Muscle layer of duodenum (tissue), 2 donors: ENCODE measurements around the gene BEND3.

Experiments
- H3K27ac ChIP-seq: one replicate; pipeline ENCODE4 v1.7.0; 2013; ENCODE audit warnings: mild to moderate bottlenecking, low read length
- H3K27me3 ChIP-seq: one replicate; pipeline ENCODE4 v1.7.0; 2013; ENCODE audit warnings: low read depth, mild to moderate bottlenecking, control low read depth, low read length
- H3K36me3 ChIP-seq, 2 donors: one replicate each; pipeline ENCODE4 v1.7.0; 2013; ENCODE audit warnings: low read length in 2 of 2, control low read depth in 1 of 2, mild to moderate bottlenecking in 1 of 2; ENCODE audit not compliant: insufficient read depth in 2 of 2, control insufficient read depth in 1 of 2
- H3K4me1 ChIP-seq, 2 donors: one replicate each; pipeline ENCODE4 v1.7.0; 2013; ENCODE audit warnings: low read length in 2 of 2, mild to moderate bottlenecking in 2 of 2, control low read depth in 1 of 2, moderate library complexity in 1 of 2; ENCODE audit not compliant: insufficient read depth in 2 of 2, control insufficient read depth in 1 of 2
- H3K4me3 ChIP-seq, 2 donors: one replicate each; pipeline ENCODE4 v1.7.0; 2013; ENCODE audit warnings: low read length in 2 of 2, low read depth in 1 of 2, mild to moderate bottlenecking in 1 of 2
- H3K9me3 ChIP-seq, 2 donors: one replicate each; pipeline ENCODE4 v1.7.0; 2013; ENCODE audit warnings: low read length in 2 of 2, control low read depth in 1 of 2, mild to moderate bottlenecking in 1 of 2; ENCODE audit not compliant: control insufficient read depth in 1 of 2
- donor health status: healthy.

The BEND3 gene

DNA sequence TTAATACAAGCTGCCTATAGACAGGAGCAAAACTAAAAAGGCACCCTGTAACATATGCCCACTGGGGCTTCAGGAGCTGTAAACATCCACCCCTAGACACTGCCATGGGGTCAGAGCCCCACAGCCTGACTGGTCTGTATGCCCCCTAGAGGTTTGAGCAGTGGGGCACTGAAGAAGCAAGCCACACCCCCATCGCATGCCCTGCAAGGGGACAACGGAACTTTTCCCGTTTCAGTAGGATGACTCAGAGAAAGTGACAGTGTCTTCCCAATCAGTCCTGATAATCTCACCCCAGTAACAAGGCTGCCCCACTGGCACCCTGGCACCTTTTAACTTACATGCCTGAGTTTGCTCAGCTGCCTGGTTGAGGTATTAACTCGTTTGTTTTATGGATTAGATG, 35.9 kb downstream of the BEND3 start:
- H3K9me3 ChIP-seq: no peaks in the 10 kb centered on the region
- no peaks in the 10 kb centered on the region for H3K36me3 ChIP-seq
- no peaks in the 10 kb centered on the region for H3K4me1 ChIP-seq
- H3K27ac ChIP-seq: no peak overlapping the region
- H3K27me3 ChIP-seq: no peaks in the 10 kb centered on the region
- H3K4me3 ChIP-seq: no peak overlapping the region

DNA sequence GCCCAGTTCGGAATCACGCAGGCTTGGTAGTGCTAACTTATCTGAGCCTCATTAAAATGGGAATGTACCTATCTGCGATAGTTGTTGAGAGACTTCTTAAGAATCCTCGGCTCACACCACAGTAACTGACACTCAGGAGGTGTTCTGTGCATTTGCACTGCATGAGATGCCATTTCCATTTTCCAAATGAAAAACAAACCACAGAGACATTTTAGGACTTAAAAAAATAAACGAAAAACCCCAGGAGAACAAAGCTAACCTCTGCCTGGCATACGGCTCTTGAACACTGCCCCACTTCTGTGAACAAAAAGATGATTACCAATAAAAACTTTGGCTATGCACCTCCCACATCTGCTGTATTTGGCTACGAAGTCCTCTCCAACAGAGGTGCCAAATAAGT, 37.6 kb downstream of the BEND3 start:
- Histone ChIP-seq H3K4me3 (no peak overlapping the region), H3K36me3 (no peaks in the 10 kb centered on the region), H3K27me3 (no peaks in the 10 kb centered on the region), H3K9me3 (no peaks in the 10 kb centered on the region), H3K27ac (no peak overlapping the region), H3K4me1 (no peaks in the 10 kb centered on the region)

DNA sequence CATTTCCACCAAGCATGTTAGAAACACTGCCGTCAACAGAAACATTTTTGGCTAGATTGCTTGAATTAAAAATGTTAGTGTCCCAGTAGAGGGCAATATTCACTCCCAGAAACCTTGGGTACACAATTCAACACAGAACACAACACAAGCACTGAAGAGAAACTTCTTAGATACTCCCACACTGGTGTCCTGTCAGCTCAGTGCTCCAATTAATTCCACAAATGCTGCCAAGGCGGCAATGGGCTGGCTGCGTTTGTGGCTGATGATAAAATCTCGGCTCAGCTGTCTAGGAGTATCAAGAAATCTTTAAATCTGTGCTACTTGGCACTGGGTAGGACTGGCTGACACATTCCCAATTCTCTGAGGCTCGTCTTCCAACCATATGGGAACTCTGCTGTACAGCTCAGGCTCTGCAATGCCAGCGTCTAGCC, 39.3 kb downstream of the BEND3 start:
- Histone ChIP-seq H3K4me3 (no peak overlapping the region), H3K36me3 (no peaks in the 10 kb centered on the region), H3K9me3 (no peaks in the 10 kb centered on the region), H3K27me3 (no peaks in the 10 kb centered on the region), H3K27ac (no peak overlapping the region), H3K4me1 (no peaks in the 10 kb centered on the region)

DNA sequence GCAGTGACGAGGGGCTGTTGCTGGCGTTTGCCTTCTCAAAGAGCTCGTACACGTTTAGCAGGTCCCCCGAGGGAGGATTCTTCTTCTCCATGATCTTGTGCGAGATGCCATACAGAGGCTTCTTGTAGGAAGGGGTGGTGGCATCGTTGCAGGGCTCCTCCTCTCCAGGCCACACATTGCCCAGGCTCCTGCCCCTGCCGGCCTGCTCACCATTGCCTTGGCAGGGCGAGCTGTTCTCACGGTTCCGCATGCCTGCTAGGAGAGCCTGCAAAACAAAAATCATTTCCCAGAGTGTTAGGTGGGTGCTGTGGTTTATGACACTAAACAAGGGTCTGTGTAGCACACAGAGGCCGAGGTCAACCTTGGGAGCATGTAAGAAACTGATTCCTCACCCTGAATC, 44.6 kb downstream of the BEND3 start:
- Histone ChIP-seq H3K4me1 (no peaks in the 10 kb centered on the region), H3K4me3 (no peak overlapping the region), H3K36me3 (peaks cover 0 to 13% of the 10 kb centered on the region in 2 donors), H3K9me3 (no peaks in the 10 kb centered on the region), H3K27ac (no peak overlapping the region), H3K27me3 (no peaks in the 10 kb centered on the region)

DNA sequence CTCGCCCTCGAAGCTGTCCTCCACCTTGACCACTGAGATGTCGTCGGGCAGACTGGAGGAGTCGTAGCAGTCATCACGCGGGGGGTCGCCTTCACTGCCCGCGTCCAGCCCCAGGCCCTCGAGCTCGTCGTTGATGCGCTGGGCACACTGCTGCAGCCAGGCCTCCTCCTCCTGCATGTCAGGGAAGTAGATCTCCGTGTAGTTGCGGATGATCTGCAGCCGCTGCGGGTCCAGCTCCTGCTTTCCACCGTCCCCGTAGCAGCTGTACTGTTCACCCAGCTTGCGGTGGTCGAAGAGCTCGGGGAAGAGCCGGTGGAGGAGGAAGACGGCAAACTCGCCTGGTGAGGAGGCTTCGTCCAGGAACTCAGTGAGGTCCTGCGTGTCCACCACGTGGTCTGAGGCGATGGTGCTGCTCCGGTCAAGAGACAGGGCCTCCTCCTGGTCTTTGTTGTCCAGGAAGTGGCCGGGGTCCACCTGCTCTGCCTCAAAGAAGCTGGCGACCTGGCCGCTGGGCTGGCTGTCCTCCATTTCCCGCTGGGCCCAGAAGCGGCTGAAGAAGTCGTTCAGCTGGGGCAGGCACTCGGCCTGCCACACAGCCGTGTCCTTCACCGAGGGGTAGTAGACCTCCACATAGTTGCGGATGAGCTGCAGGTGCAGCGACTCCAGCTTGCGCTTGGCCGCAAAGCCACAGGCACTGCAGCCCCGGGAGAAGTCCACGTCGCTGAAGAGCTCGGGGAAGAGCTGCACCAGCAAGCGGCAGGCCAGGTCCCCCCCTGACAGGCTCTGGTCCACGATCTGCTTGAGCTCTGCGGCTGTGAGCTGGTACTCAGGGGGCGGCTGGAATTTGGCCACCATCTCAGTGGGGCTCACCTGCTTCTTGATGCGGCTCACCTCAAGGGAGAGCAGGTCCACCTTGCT, 45.4 kb downstream of the BEND3 start:
- peaks cover 0 to 1% of the 10 kb centered on the region in 2 donors for H3K4me1 ChIP-seq
- H3K36me3 ChIP-seq: peaks cover 0 to 13% of the 10 kb centered on the region in 2 donors
- no peak overlapping the region for H3K27ac ChIP-seq
- H3K4me3 ChIP-seq: no peak overlapping the region
- H3K27me3 ChIP-seq: no peaks in the 10 kb centered on the region
- no peaks in the 10 kb centered on the region for H3K9me3 ChIP-seq

DNA sequence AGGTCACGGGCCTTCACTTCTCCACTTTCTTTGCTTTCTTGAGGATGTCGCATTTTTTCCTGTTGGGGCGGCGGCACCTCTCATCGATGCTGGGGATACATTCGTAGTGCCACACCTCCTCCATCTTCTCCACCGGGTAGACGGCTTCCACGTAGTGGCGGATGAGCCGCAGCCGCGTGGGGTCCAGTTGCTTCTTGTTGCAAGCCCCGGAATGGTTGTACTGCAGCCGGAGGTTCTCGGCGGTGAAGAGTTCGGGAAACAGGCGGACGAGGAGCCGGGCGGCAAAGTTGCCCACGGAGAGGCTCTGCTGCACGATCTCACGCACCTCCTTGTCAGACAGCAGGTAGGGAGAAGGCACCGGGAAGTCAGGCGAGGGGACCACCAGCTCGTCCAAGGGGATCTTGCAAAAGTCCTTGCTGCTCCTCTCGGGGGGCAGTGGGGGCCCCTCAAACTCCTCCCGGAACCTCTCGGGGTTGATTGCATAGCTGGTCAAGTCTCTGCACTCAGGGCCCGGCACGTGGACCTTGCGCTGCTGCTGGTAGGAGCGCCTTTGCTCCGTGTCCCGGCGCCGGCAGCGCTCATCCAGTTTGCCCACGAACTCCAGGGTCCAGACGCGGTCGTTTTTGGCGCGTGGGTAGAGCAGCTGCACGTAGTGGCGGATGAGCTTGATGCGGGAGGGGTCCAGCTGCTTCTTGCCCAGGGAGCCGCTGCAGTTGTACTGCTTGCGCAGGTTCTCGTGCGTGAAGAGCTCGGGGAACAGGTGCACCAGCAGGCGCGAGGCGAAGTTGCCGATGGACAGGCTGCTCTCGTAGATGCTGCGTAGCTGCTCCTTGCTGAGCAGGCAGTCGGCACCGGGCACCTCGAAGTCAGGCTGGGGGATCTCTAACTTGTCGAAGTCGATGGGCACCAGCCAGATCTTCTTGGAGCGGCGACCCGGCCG, 46.4 kb downstream of the BEND3 start:
- Histone ChIP-seq H3K4me3 (no peak overlapping the region), H3K27me3 (no peaks in the 10 kb centered on the region), H3K27ac (no peak overlapping the region), H3K36me3 (peaks cover 0 to 13% of the 10 kb centered on the region in 2 donors), H3K4me1 (peaks cover 0 to 5% of the 10 kb centered on the region in 2 donors), H3K9me3 (no peaks in the 10 kb centered on the region)

DNA sequence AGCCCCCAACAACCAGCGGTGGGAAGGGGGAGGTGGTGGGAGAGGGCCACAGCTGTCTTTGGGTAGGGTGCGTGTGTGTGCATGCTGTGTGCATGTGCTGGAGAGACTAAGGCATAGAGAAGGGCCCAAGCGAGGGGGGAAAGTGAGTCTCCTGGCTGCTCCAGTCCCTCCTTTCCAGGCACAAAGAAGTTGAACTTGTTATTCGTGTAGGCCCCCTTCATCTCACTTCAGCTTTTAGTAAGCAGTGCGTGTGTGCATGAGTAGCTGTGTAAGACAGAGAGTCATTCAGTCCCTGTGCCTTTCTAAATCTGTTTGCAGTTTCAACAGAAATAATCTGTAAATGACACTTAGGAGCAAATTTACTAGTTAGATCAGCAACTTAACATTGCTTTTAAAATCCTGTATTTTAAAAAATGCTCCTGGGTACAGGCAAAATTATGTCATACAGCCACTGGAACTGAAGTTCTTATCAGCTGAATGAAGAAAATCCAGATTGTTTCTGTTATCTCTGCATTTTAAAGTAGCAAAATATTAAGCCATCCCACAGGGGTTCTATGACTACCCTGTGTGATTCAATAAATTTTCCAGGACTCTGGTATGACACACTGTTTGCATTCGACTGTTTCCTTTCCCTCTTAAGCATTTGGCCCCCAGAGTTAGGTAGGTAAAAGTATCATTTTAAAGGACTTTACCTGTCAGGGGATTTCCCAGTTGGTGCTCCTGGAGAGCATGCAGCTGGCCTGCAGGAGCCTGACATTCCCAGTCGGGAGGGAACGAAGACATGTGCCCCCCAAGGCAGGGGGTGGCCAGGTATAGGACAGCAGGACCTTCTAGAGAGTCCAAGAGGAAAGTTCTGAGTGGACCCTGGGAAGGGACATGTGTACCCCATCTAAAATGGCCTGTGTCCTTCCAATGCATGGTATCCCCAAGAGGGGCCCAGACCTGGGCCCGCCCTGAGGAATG, 48.3 kb downstream of the BEND3 start:
- H3K9me3 ChIP-seq: no peaks in the 10 kb centered on the region

DNA sequence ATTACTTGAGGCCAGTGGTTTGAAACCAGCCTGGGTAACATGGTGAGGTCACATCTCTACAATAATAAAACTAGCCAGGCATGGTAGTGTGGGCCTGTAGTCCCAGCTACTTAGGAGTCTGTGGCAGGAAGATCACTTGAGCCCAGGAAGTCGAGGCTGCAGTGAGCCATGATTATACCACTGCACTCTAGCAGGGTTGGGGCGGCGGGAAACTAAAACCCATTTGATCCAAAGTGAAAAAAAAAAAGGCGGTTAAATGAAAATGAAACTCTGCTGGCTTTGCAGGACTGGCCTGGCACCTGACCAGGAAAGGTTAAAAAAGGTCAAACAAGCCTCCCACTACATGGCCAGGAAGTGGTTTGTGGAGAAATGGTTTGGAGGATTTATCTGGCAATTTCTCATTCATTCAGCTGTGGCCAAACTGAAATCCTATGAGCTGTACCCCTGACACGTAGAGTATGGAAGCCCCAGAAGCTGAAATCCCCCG, 50.7 kb downstream of the BEND3 start:
- Histone ChIP-seq H3K9me3 (no peaks in the 10 kb centered on the region), H3K27ac (no peak overlapping the region), H3K27me3 (no peaks in the 10 kb centered on the region), H3K36me3 (peaks cover 0 to 2% of the 10 kb centered on the region in 2 donors), H3K4me1 (peaks cover 0 to 8% of the 10 kb centered on the region in 2 donors), H3K4me3 (no peak overlapping the region)

More for the DNA sequence above, 48.3 kb downstream of the BEND3 start:
- Histone ChIP-seq H3K27me3 (no peaks in the 10 kb centered on the region), H3K4me1 (peaks cover 0 to 5% of the 10 kb centered on the region in 2 donors), H3K36me3 (peaks cover 0 to 13% of the 10 kb centered on the region in 2 donors), H3K27ac (no peak overlapping the region), H3K4me3 (no peak overlapping the region)

DNA sequence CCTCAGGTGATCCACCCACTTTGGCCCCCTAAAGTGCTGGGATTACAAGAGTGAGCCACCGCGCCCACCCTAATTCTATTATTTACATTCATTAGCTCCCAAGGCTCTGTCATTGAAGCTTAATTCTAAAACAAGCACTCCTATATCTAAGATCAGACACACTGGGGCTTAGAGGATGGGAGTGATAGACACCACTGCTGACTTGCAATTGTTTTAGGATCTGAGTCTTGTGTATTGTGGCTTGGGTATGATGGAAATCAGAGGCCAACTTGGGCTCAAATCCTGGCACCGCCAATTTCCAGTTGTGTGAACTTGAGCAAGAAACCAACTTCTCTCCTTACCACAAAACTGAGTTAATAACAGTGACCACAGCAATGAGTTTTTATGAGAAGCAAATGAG, 52.6 kb downstream of the BEND3 start:
- no peak overlapping the region for H3K4me3 ChIP-seq
- no peaks in the 10 kb centered on the region for H3K36me3 ChIP-seq
- no peak overlapping the region for H3K27ac ChIP-seq
- H3K27me3 ChIP-seq: no peaks in the 10 kb centered on the region
- peaks cover 0 to 8% of the 10 kb centered on the region in 2 donors for H3K4me1 ChIP-seq
- no peaks in the 10 kb centered on the region for H3K9me3 ChIP-seq

DNA sequence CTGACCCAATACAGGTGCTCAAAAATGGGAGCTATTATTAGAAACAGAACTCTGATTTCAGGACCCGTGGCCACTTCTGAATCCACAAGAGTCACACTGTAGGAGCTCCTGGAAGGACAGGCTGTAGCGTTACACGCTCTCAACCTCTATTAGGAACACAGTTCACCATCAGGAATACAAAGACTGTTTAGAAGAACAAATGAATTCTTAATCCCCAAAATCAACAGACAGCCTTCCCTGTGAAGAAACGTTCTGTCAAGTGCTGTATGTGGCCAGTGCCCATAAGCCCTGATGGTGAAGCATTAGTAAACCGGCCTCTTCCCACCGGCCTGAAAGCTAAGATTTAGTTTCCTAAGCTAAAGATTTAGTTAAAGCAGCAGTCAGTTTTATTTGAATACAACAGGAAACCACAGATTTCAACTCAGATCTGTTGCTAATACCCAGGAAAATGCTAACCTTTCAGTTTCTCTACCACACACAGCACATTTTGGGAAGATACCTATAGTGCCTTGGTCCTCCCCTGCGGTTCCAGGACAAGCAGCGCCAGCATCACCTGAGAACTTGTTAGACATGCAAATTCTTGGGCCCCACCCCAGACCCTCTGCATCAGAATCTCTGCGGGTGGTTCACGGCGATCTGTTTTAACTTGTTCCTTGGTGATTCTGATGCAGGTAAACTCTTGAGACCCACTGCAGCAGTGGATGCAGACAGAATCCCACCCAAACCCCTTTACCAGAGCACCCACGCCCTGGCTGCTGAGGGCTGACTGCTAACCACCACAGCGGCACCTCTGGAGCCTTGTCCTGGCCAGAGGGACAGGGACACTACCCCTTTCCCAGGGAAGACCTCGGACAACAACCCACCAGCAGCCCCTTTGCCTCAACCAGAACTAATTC, 53.9 kb downstream of the BEND3 start:
- Histone ChIP-seq H3K4me3 (no peak overlapping the region), H3K27ac (no peak overlapping the region), H3K9me3 (no peaks in the 10 kb centered on the region), H3K36me3 (no peaks in the 10 kb centered on the region), H3K4me1 (peaks cover 0 to 8% of the 10 kb centered on the region in 2 donors), H3K27me3 (no peaks in the 10 kb centered on the region)
